Endothelial cell of umbilical vein (primary cell): ENCODE measurements around the gene PRPF40A. TPM values are rescaled to one million over a fixed set of nuclear protein-coding genes. Genes with fewer than 3 reads are reported as not detected.

Experiments used
- BruUV-seq: library from RNA; stranded (reverse); fragments of 400-500 nt; replicated peaks from 2 replicates; lab custom pipeline; 2021; lab: Mats Ljungman, UMichigan
- CTCF ChIA-PET: fragments of 300-600, 350-600 bp; sonication (Branson Sonifier 250); formaldehyde crosslinking; loops from one replicate; lab custom pipeline; 2021; ENCODE audit warnings: antibody characterized with exemption, inconsistent platforms; lab: Charles Lee
- POLR2A ChIA-PET: fragments of 300-600, 350-600 bp; sonication (Branson Sonifier 250); formaldehyde crosslinking; loops from one replicate; lab custom pipeline; 2021; ENCODE audit warnings: antibody characterized with exemption, inconsistent platforms; lab: Charles Lee
- DNase-seq: peaks from one replicate; pipeline ENCODE4 v3.0.0-alpha.2; 2011; ENCODE audit warnings: low read depth, low spot score
- FAIRE-seq: peaks from 2 replicates; lab custom pipeline; 2011; peaks lifted over from hg19 to GRCh38; lab: Jason Lieb, UNC
- H2AFZ ChIP-seq: 2 replicates; pipeline ENCODE4 v1.6.0; 2012; ENCODE audit warnings: low read depth, low read length, control low read depth, inconsistent platforms
- H3K27ac ChIP-seq: 2 replicates; pipeline ENCODE4 v1.5.1; 2011; ENCODE audit warnings: low read depth, mild to moderate bottlenecking, control low read depth, low read length, moderate library complexity; ENCODE audit not compliant: insufficient read depth
- H3K27me3 ChIP-seq, 2 experiments: 2 replicates each; pipeline versions ENCODE4 v1.6.0 to v1.6.1; 2011; ENCODE audit warnings: low read length in 2 of 2, mixed read lengths in 1 of 2; ENCODE audit not compliant: control insufficient read depth in 2 of 2, insufficient read depth in 2 of 2
- H3K36me3 ChIP-seq, 2 experiments: 2 replicates in 1 of 2; 3 replicates in 1 of 2; pipeline ENCODE4 v1.5.1; 2011; ENCODE audit warnings: low read length in 2 of 2, mild to moderate bottlenecking in 1 of 2, moderate library complexity in 1 of 2; ENCODE audit not compliant: control insufficient read depth in 2 of 2, insufficient read depth in 2 of 2; ENCODE audit errors: extremely low read depth in 1 of 2
- H3K4me1 ChIP-seq: 3 replicates; pipeline ENCODE4 v1.5.1; 2011; ENCODE audit warnings: mild to moderate bottlenecking, low read length; ENCODE audit not compliant: control insufficient read depth, insufficient read depth; ENCODE audit errors: extremely low read depth
- H3K4me2 ChIP-seq: 2 replicates; pipeline ENCODE4 v1.6.1; 2011; ENCODE audit warnings: low read length, control low read depth, mixed read lengths; ENCODE audit not compliant: insufficient read depth
- H3K4me3 ChIP-seq, 3 experiments: fragments of 200-600 bp in 1 of 3; sonication (generic), shearing (Covaris generic) in 1 of 3; replicated peaks in 1 of 3; 2 replicates each; pipeline ENCODE4 v1.5.1; 2011 to 2016; ENCODE audit warnings: control low read depth in 3 of 3, low read length in 3 of 3, mild to moderate bottlenecking in 2 of 3, inconsistent platforms in 1 of 3, low read depth in 1 of 3, moderate library complexity in 1 of 3; ENCODE audit not compliant: insufficient read depth in 1 of 3
- H3K79me2 ChIP-seq: 2 replicates; pipeline ENCODE4 v1.6.0; 2012; ENCODE audit warnings: low read length, inconsistent platforms; ENCODE audit not compliant: control insufficient read depth, insufficient read depth
- H3K9ac ChIP-seq: replicated peaks from 2 replicates; pipeline ENCODE3; 2011; ENCODE audit warnings: low read length, control low read depth; ENCODE audit not compliant: insufficient read depth; ENCODE audit errors: extremely low read depth
- H3K9me1 ChIP-seq: replicated peaks from 3 replicates; pipeline ENCODE4 v1.6.0; 2011; ENCODE audit warnings: mild to moderate bottlenecking, low read length; ENCODE audit not compliant: control insufficient read depth, insufficient read depth; ENCODE audit errors: extremely low read depth
- H3K9me3 ChIP-seq: replicated peaks from 2 replicates; pipeline ENCODE4 v1.5.1; 2012; ENCODE audit warnings: low read length, inconsistent platforms; ENCODE audit not compliant: control insufficient read depth, insufficient read depth
- H4K20me1 ChIP-seq: replicated peaks from 2 replicates; pipeline ENCODE3; 2011; ENCODE audit warnings: mild to moderate bottlenecking, low read length; ENCODE audit not compliant: control insufficient read depth, insufficient read depth; ENCODE audit errors: extremely low read depth
- EZH2 ChIP-seq: IDR thresholded peaks from 2 replicates; pipeline ENCODE4 v1.6.1; 2012; ENCODE audit warnings: borderline replicate concordance, low read depth, mild to moderate bottlenecking, moderate library complexity, low read length, inconsistent platforms; ENCODE audit not compliant: severe bottlenecking
- FOS ChIP-seq: IDR thresholded peaks from 2 replicates; pipeline ENCODE4 v1.6.1; 2011; ENCODE audit warnings: mild to moderate bottlenecking, low read length, moderate library complexity, borderline replicate concordance; ENCODE audit not compliant: insufficient read depth
- GATA2 ChIP-seq: IDR thresholded peaks from 2 replicates; pipeline ENCODE4 v1.7.0; 2011; ENCODE audit warnings: low read depth, mild to moderate bottlenecking, moderate library complexity, mixed read lengths, low read length; ENCODE audit not compliant: insufficient read length, insufficient read depth
- JUN ChIP-seq: IDR thresholded peaks from 2 replicates; pipeline ENCODE4 v1.6.1; 2011; ENCODE audit warnings: borderline replicate concordance, low read depth; ENCODE audit not compliant: insufficient read length, insufficient read depth
- MYC ChIP-seq: IDR thresholded peaks from one replicate; pipeline ENCODE4 v1.6.1; 2011; ENCODE audit warnings: mild to moderate bottlenecking, low read depth, low read length
- POLR2A ChIP-seq: IDR thresholded peaks from 2 replicates; pipeline ENCODE4 v1.6.1; 2012; ENCODE audit warnings: low read depth, mild to moderate bottlenecking, control low read depth, low read length
- POLR2AphosphoS5 ChIP-seq: IDR thresholded peaks from 2 replicates; pipeline ENCODE4 v1.6.1; 2012; ENCODE audit warnings: low read depth, mild to moderate bottlenecking, control low read depth, low read length, moderate library complexity; ENCODE audit not compliant: insufficient read depth
- dilution Hi-C: fragments of 300-500 bp; cut with MboI; formaldehyde crosslinking; loops from one replicate; pipeline ENCODE4 v1.15.0; 2019; ENCODE audit warnings: low sequenced_read_pairs; ENCODE audit not compliant: extremely low pct_ligation_motif_present
- intact Hi-C: fragments of 100-400 bp; cut with micrococcal nuclease; formaldehyde crosslinking; loops from one replicate; pipeline ENCODE4 v1.10.0; 2022
- polyA plus RNA-seq, 4 experiments: library from polyadenylated mRNA; depleted of rRNA in 3 of 4; stranded (reverse) in 3 of 4; unstranded in 1 of 4; fragments of >200 nt; gene quantifications; 2 replicates each; pipeline versions ENCODE4 v1.2.1 to v1.2.3, GENCODE V29; 2011 to 2012; ENCODE audit warnings: missing spikeins in 1 of 4
- total RNA-seq: library from RNA; stranded (reverse); gene quantifications from 2 replicates; pipeline ENCODE4 v1.2.3, GENCODE V29; 2021
- TF ChIP-seq, protein P1 (sequence below), 2 donors: IDR thresholded peaks; 1 replicate in 1 of 2; 2 replicates in 1 of 2; pipeline ENCODE4 v1.5.1; 2011; ENCODE audit warnings: low read length in 2 of 2, mild to moderate bottlenecking in 2 of 2, moderate library complexity in 2 of 2, control low read depth in 1 of 2, inconsistent platforms in 1 of 2, low read depth in 1 of 2; ENCODE audit not compliant: insufficient read depth in 1 of 2; ENCODE audit errors: extremely low read depth in 1 of 2
- TF ChIP-seq, protein P2 (sequence below): IDR thresholded peaks from 2 replicates; pipeline ENCODE4 v1.6.1; 2011; ENCODE audit not compliant: insufficient read depth, insufficient read length

Gene PRPF40A
- total and polyA plus RNA-seq, 2 donors (not counting 3 experiments of a cell fraction or from before 2014, with no cell fraction given), result 58.2 to 123 TPM

DNA sequence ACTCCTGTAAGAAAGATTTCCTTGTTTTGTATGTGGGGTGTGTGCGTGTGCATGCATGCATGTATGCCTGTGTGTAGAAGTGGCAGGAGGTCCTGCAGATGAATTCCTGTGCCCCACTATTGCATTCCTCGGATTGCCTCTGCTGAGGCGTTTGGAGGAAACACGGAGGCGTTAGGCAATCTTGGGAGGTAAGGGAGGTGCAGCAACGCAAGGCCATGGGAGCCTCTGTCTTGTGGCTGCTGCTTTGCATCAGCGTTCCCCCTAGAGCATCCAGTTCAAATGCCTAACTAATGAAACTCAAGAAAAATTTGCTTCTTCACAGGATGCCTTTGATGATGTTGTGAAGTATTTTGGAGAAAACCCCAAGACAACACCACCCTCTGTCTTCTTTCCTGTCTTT, 80.0 kb downstream of the PRPF40A start:
- POLR2A ChIA-PET, result interaction anchor here (0.5 kb wide), 1 partner anchor 330 kb away, joined by 3 read pairs; no protein-coding TSS in a partner anchor
- no peak overlapping the region for H3K27ac ChIP-seq
- H3K9ac ChIP-seq, result no peak overlapping the region
- H3K36me3 ChIP-seq, result peaks cover 4 to 18% of the 10 kb centered on the region in 2 experiments
- no peak for FAIRE-seq
- no peaks in the 10 kb centered on the region for H3K9me1 ChIP-seq
- no peak for DNase-seq
- H3K4me2 ChIP-seq, result no peak overlapping the region
- TF ChIP-seq JUN, result no peak
- TF ChIP-seq, protein P1, sequence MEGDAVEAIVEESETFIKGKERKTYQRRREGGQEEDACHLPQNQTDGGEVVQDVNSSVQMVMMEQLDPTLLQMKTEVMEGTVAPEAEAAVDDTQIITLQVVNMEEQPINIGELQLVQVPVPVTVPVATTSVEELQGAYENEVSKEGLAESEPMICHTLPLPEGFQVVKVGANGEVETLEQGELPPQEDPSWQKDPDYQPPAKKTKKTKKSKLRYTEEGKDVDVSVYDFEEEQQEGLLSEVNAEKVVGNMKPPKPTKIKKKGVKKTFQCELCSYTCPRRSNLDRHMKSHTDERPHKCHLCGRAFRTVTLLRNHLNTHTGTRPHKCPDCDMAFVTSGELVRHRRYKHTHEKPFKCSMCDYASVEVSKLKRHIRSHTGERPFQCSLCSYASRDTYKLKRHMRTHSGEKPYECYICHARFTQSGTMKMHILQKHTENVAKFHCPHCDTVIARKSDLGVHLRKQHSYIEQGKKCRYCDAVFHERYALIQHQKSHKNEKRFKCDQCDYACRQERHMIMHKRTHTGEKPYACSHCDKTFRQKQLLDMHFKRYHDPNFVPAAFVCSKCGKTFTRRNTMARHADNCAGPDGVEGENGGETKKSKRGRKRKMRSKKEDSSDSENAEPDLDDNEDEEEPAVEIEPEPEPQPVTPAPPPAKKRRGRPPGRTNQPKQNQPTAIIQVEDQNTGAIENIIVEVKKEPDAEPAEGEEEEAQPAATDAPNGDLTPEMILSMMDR (IDR thresholded peaks at IDR 0.05; ENCODE audit: extremely low read depth in 1 of 2, insufficient read depth in 1 of 2, low read depth in 1 of 2, low read length in 2 of 2), result no peak
- TF ChIP-seq EZH2, result no peak
- no peak for TF ChIP-seq FOS
- no peak for TF ChIP-seq POLR2AphosphoS5
- TF ChIP-seq, protein P2, sequence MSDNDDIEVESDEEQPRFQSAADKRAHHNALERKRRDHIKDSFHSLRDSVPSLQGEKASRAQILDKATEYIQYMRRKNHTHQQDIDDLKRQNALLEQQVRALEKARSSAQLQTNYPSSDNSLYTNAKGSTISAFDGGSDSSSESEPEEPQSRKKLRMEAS, result no peak
- TF ChIP-seq POLR2A, result no peak
- TF ChIP-seq GATA2, result no peak
- no peak for TF ChIP-seq MYC
- H2AFZ ChIP-seq, result no peak overlapping the region
- BruUV-seq, result no TSS peak
- no peaks in the 10 kb centered on the region for H3K27me3 ChIP-seq
- CTCF ChIA-PET, result interaction anchor here (1.1 kb wide), 1 partner anchor 462 kb away, joined by 5 read pairs; the partner anchor contains the start of gene STAM2
- no peaks in the 10 kb centered on the region for H4K20me1 ChIP-seq
- no peaks in the 10 kb centered on the region for H3K4me1 ChIP-seq
- H3K9me3 ChIP-seq, result no peaks in the 10 kb centered on the region
- no peak overlapping the region for H3K4me3 ChIP-seq
- H3K79me2 ChIP-seq, result no peaks in the 10 kb centered on the region
- dilution Hi-C loops, result no loop called here
- intact Hi-C loops, result no loop called here
